HepG2 (cell line): ENCODE results near the gene VPS25. TPM values are rescaled to one million over a fixed set of nuclear protein-coding genes. Genes with fewer than 3 reads are reported as not detected.

Source experiments
- ELF4 ChIP-seq: sonication (generic); formaldehyde crosslinking; IDR thresholded peaks from 2 replicates; pipeline ENCODE4 v1.5.0; 2020; ENCODE audit warnings: missing genetic modification reagents, mild to moderate bottlenecking, moderate library complexity, borderline replicate concordance
- FOSL2 ChIP-seq: sonication (generic); formaldehyde crosslinking; IDR thresholded peaks from 2 replicates; pipeline ENCODE4 v1.4.0; 2020; ENCODE audit warnings: missing genetic modification reagents
- FOXC1 ChIP-seq: sonication (generic); formaldehyde crosslinking; IDR thresholded peaks from 2 replicates; pipeline ENCODE4 v1.8.0; 2022; ENCODE audit warnings: mild to moderate bottlenecking, missing genetic modification reagents, borderline replicate concordance
- KAT8 ChIP-seq: IDR thresholded peaks from 2 replicates; pipeline ENCODE4 v1.6.1; 2016; ENCODE audit warnings: missing genetic modification reagents, missing compliant biosample characterization
- KDM4B ChIP-seq: sonication (generic); formaldehyde crosslinking; IDR thresholded peaks from 2 replicates; pipeline ENCODE4 v1.4.0; 2020; ENCODE audit warnings: missing genetic modification reagents
- LRRFIP1 ChIP-seq: sonication (generic); formaldehyde crosslinking; conservative IDR thresholded peaks from 2 replicates; pipeline ENCODE4 v1.4.0; 2020; ENCODE audit warnings: missing genetic modification reagents
- MTF1 ChIP-seq: sonication (generic); formaldehyde crosslinking; IDR thresholded peaks from 2 replicates; pipeline ENCODE4 v1.5.0; 2020; ENCODE audit warnings: missing genetic modification reagents
- MZF1 ChIP-seq: sonication (generic); formaldehyde crosslinking; IDR thresholded peaks from 2 replicates; pipeline ENCODE4 v1.8.1; 2023; ENCODE audit warnings: mild to moderate bottlenecking, missing genetic modification reagents, borderline replicate concordance
- NCOR1 ChIP-seq: fragments of 200-600 bp; sonication (generic); IDR thresholded peaks from 2 replicates; pipeline ENCODE4 v1.7.0; 2017; ENCODE audit warnings: antibody characterized with exemption, low read length, borderline replicate concordance
- NR1H2 ChIP-seq: sonication (generic); formaldehyde crosslinking; IDR thresholded peaks from 2 replicates; pipeline ENCODE4 v1.8.1; 2022; ENCODE audit warnings: low read depth, missing genetic modification reagents, borderline replicate concordance
- NR2F1 ChIP-seq, 2 experiments: fragments of 450-650 bp in 1 of 2; formaldehyde crosslinking in 1 of 2; IDR thresholded peaks; 2 replicates each; pipeline versions ENCODE4 v1.5.0 to v1.6.1; 2016 to 2020; ENCODE audit warnings: mild to moderate bottlenecking in 1 of 2, missing compliant biosample characterization in 1 of 2, missing genetic modification reagents in 1 of 2, moderate library complexity in 1 of 2
- POLR2AphosphoS5 ChIP-seq: IDR thresholded peaks from 2 replicates; pipeline ENCODE4 v1.6.1; 2012; ENCODE audit warnings: low read depth, low read length
- PPARG ChIP-seq: conservative IDR thresholded peaks from 2 replicates; pipeline ENCODE4 v1.6.1; 2016; ENCODE audit warnings: missing biosample characterization, missing genetic modification reagents
- PRDM4 ChIP-seq: sonication (generic); formaldehyde crosslinking; IDR thresholded peaks from 2 replicates; pipeline ENCODE4 v1.9.0; 2021; ENCODE audit warnings: missing genetic modification reagents, borderline replicate concordance
- SATB2 ChIP-seq: sonication (generic); formaldehyde crosslinking; IDR thresholded peaks from 2 replicates; pipeline ENCODE4 v1.5.0; 2020; ENCODE audit warnings: missing genetic modification reagents
- TCF12 ChIP-seq, 2 experiments: fragments of 450-650 bp in 1 of 2; sonication (generic) in 1 of 2; formaldehyde crosslinking in 1 of 2; IDR thresholded peaks; 2 replicates each; pipeline versions ENCODE4 v1.6.1 to v1.8.0; 2017 to 2022; ENCODE audit warnings: antibody characterized with exemption in 1 of 2, mild to moderate bottlenecking in 1 of 2, missing genetic modification reagents in 1 of 2, moderate library complexity in 1 of 2
- ZNF333 ChIP-seq: sonication (generic); formaldehyde crosslinking; IDR thresholded peaks from 2 replicates; pipeline ENCODE4 v1.4.0; 2020; ENCODE audit warnings: mild to moderate bottlenecking, missing genetic modification reagents, borderline replicate concordance
- ZNF33A ChIP-seq: sonication (generic); formaldehyde crosslinking; IDR thresholded peaks from 2 replicates; pipeline ENCODE4 v1.5.1; 2020; ENCODE audit warnings: missing genetic modification reagents, mild to moderate bottlenecking, moderate library complexity, borderline replicate concordance
- ZNF782 ChIP-seq: sonication (generic); formaldehyde crosslinking; IDR thresholded peaks from 2 replicates; pipeline ENCODE4 v1.4.0; 2020; ENCODE audit warnings: missing genetic modification reagents, mild to moderate bottlenecking, borderline replicate concordance
- ZSCAN20 ChIP-seq: sonication (generic); formaldehyde crosslinking; IDR thresholded peaks from 2 replicates; pipeline ENCODE4 v1.4.0; 2020; ENCODE audit warnings: missing genetic modification reagents, mild to moderate bottlenecking, borderline replicate concordance
- ZSCAN5A ChIP-seq: sonication (generic); formaldehyde crosslinking; IDR thresholded peaks from 2 replicates; pipeline ENCODE4 v1.8.0; 2022; ENCODE audit warnings: mild to moderate bottlenecking, missing genetic modification reagents, borderline replicate concordance
- polyA plus RNA-seq, 8 experiments: library from polyadenylated mRNA; depleted of rRNA in 3 of 8; stranded (reverse) in 7 of 8; unstranded in 1 of 8; fragments of >200 nt; fragmentation: Illumina TruSeq in 4 of 8; extraction: Trizol in 4 of 8; gene quantifications; 2 replicates each; pipeline versions ENCODE4 v1.2.1 to v1.2.3, GENCODE V29; 2011 to 2016; ENCODE audit warnings: low read depth in 4 of 8, missing spikeins in 1 of 8, mixed read lengths in 1 of 8; ENCODE audit not compliant: insufficient read depth in 1 of 8
- total RNA-seq, 5 experiments: library from RNA; depleted of rRNA; stranded (reverse); fragments of >200 nt; fragmentation: Illumina TruSeq; extraction: Trizol; gene quantifications; 2 replicates each; pipeline ENCODE4 v1.2.3, GENCODE V29; 2016; ENCODE audit warnings: low read depth in 1 of 5

The VPS25 gene
- total and polyA plus RNA-seq, 2 of the 13 experiments (the other 11 are each of a cell fraction or from before 2014, with no cell fraction given): 161 to 249 TPM

GRCh38 chr17:42798383-42799380, 25.4 kb downstream of the VPS25 start, which contains the start of the genes CNTD1 and COA3 (continued):
- TF ChIP-seq MZF1: peak; percentile 38; the same call in 1 of the 2 replicates
- TF ChIP-seq SATB2 (CRISPR knock-in tag): no peak; the same call in 1 of the 2 replicates
- peak; percentile 93 for TF ChIP-seq KAT8
- TF ChIP-seq ZSCAN20 (CRISPR knock-in tag): no peak
- no peak; the same call in 1 of the 2 replicates for TF ChIP-seq ZSCAN5A (CRISPR knock-in tag)
- no peak for TF ChIP-seq TCF12 (IDR thresholded peaks at IDR 0.05)
- TF ChIP-seq TCF12 (CRISPR knock-in tag; IDR thresholded peaks at IDR 0.05): no peak; the same call in 1 of the 2 replicates
- TF ChIP-seq ELF4: 0 out of 2 replicates have a peak, but pooled peaks have one; percentile 64
- peak; percentile 58 for TF ChIP-seq FOSL2
- TF ChIP-seq ZNF782 (CRISPR knock-in tag): peak; percentile 86; the same call in 1 of the 2 replicates
- TF ChIP-seq NR2F1 (CRISPR knock-in tag; IDR thresholded peaks at IDR 0.05): no peak
- TF ChIP-seq LRRFIP1 (CRISPR knock-in tag): no peak
- peak; percentile 48 for TF ChIP-seq ZNF333 (CRISPR knock-in tag)
- TF ChIP-seq PPARG: peak; percentile 22; the same call in 1 of the 2 replicates
- peak; percentile 63; the same call in 1 of the 2 replicates for TF ChIP-seq NR1H2
- peak; percentile 91 for TF ChIP-seq POLR2AphosphoS5
- TF ChIP-seq MTF1 (CRISPR knock-in tag): no peak
- TF ChIP-seq ZNF33A (CRISPR knock-in tag): no peak
- 0 out of 2 replicates have a peak, but pooled peaks have one; percentile 66 for TF ChIP-seq PRDM4 (CRISPR knock-in tag)
- TF ChIP-seq FOXC1 (CRISPR knock-in tag): peak; percentile 97; the same call in 1 of the 2 replicates
- TF ChIP-seq KDM4B (CRISPR knock-in tag): peak; percentile 43; the same call in 1 of the 2 replicates
- 0 out of 2 replicates have a peak, but pooled peaks have one; percentile 32 for TF ChIP-seq NCOR1
